Measurements from ENCODE around the gene IL17RB. TPM values are rescaled to one million over a fixed set of nuclear protein-coding genes. Genes with fewer than 3 reads are reported as not detected.

IL17RB gene
- total and polyA plus RNA-seq, 4 donors, result 0.88 to 7.4 (median 4.4) TPM

DNA sequence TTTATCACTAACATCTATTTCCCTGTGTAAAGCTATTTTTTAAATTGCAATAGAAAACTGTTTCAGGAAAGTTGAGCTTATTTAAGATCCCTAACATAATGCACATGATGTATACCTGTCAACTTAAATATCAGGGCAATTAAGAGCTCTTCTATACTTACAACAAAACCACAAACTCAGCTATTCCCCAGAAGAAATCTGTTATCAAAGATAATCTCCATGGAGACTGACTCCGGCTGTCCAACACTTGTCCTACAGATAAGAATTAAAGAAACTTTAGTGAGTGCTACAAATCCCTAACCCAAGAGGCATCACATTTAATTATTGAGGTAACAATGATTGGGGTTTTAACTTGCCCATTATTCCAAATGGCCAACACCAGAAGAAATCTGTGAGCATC lies 41.9 kb downstream of the IL17RB start:
- Histone ChIP-seq H3K4me3 (no peak overlapping the region), H3K9me3 (ENCODE audit: control insufficient read depth in 4 of 4, insufficient read depth in 3 of 4, low read length in 3 of 4) (no peaks in the 10 kb centered on the region), H3K27me3 (ENCODE audit: control insufficient read depth in 3 of 3, insufficient read depth in 3 of 3, low read length in 2 of 3) (peaks cover 0 to 4% (median 0%) of the 10 kb centered on the region in 3 donors), H3K27ac (ENCODE audit: low read depth in 1 of 2, low read length in 1 of 2) (no peak overlapping the region), H3K4me1 (ENCODE audit: control insufficient read depth in 5 of 5, insufficient read depth in 5 of 5, low read length in 5 of 5) (peaks cover 0 to 18% (median 4%) of the 10 kb centered on the region in 5 donors), H3K36me3 (ENCODE audit: control insufficient read depth in 4 of 4, insufficient read depth in 4 of 4, low read length in 4 of 4) (peaks cover 11 to 25% (median 18%) of the 10 kb centered on the region in 4 donors), H3K9ac (ENCODE audit: insufficient read depth in 1 of 2, low read length in 2 of 2) (no peak overlapping the region)
- ATAC-seq (ENCODE audit: insufficient read depth, low FRiP score) (no peak), DNase-seq (no peak)
- TF ChIP-seq, protein P1, sequence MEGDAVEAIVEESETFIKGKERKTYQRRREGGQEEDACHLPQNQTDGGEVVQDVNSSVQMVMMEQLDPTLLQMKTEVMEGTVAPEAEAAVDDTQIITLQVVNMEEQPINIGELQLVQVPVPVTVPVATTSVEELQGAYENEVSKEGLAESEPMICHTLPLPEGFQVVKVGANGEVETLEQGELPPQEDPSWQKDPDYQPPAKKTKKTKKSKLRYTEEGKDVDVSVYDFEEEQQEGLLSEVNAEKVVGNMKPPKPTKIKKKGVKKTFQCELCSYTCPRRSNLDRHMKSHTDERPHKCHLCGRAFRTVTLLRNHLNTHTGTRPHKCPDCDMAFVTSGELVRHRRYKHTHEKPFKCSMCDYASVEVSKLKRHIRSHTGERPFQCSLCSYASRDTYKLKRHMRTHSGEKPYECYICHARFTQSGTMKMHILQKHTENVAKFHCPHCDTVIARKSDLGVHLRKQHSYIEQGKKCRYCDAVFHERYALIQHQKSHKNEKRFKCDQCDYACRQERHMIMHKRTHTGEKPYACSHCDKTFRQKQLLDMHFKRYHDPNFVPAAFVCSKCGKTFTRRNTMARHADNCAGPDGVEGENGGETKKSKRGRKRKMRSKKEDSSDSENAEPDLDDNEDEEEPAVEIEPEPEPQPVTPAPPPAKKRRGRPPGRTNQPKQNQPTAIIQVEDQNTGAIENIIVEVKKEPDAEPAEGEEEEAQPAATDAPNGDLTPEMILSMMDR (IDR thresholded peaks at IDR 0.05; ENCODE audit: control extremely low read depth, extremely low read depth), result no peak
- 70% methylated on average over 1 of the region's 1 CpG for WGBS, 2 donors

DNA sequence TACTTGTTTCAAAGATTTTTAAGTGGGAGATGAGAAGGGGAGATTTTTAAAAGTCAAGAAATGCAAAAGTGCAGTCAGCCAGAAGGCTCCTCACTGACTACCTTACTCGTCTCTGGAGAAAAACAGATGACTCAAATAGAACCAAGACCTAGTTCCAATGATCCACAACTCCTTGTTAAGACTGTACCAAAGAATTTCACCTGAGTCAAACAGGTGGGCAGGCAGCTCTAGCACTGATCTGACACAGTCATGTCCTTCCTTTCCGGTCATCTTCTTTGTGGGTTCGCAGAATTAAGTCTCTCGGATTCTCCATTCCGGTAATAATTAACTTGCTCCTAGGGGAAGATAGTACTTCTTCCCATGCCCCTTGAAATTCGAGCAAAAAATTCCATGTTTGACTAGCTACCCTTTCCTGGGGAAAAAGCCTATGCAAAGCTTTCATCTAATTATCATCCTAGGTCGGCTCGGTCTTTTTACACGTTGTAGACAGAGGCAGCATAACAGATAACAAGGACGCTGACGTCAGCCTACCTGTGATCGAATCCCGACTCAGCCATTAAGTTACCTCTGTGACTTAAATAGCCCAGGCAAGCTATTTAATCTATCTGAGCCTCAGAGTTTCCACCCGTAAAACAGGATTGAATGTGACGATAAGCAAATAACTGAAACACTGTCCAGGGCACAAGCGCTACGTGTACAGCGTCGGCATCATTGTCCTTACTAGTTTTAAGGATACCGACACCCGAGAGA lies 44.5 kb downstream of the IL17RB start:
- Histone ChIP-seq H3K4me3 (peak overlapping the region; percentile 99), H3K9me3 (ENCODE audit: control insufficient read depth in 4 of 4, insufficient read depth in 3 of 4, low read length in 3 of 4) (no peaks in the 10 kb centered on the region), H3K27me3 (ENCODE audit: control insufficient read depth in 3 of 3, insufficient read depth in 3 of 3, low read length in 2 of 3) (peaks cover 0 to 17% (median 16%) of the 10 kb centered on the region in 3 donors), H3K4me1 (ENCODE audit: control insufficient read depth in 5 of 5, insufficient read depth in 5 of 5, low read length in 5 of 5) (peaks cover 0 to 18% (median 4%) of the 10 kb centered on the region in 5 donors), H3K9ac (ENCODE audit: insufficient read depth in 1 of 2, low read length in 2 of 2) (peak overlapping the region; percentile 97 to 98), H3K27ac (ENCODE audit: low read depth in 1 of 2, low read length in 1 of 2) (peak overlapping the region; percentile 95 to 99), H3K36me3 (ENCODE audit: control insufficient read depth in 4 of 4, insufficient read depth in 4 of 4, low read length in 4 of 4) (peaks cover 3 to 14% (median 7%) of the 10 kb centered on the region in 4 donors)
- TF ChIP-seq, protein P1 (IDR thresholded peaks at IDR 0.05; ENCODE audit: control extremely low read depth, extremely low read depth), result no peak
- ATAC-seq (ENCODE audit: insufficient read depth, low FRiP score) (no peak), DNase-seq (peak in 1 of 3 donors; percentile 42)
- whole genome bisulfite sequencing, 2 donors, result 4 to 10% methylated on average over 21 of the region's 21 CpGs

GRCh38 chr3:53891497-53892285 lies 45.3 kb downstream of the IL17RB start, which contains the start of gene SELENOK:
SELENOK (minus strand) TSS chr3:53891859.
- H3K27me3 ChIP-seq (ENCODE audit: control insufficient read depth in 3 of 3, insufficient read depth in 3 of 3, low read length in 2 of 3), result peaks cover 0 to 21% (median 17%) of the 10 kb centered on the region in 3 donors

More at GRCh38 chr3:53891497-53892285, 45.3 kb downstream of the IL17RB start, which contains the start of gene SELENOK:
- ATAC-seq (ENCODE audit: insufficient read depth, low FRiP score) (peak; percentile 98), DNase-seq (peak; percentile 99 to 100 (median 100))
- peaks cover 0 to 18% (median 4%) of the 10 kb centered on the region in 5 donors for H3K4me1 ChIP-seq (ENCODE audit: control insufficient read depth in 5 of 5, insufficient read depth in 5 of 5, low read length in 5 of 5)
- WGBS, 2 donors, result 1% methylated on average over 73 of the region's 73 CpGs
- H3K36me3 ChIP-seq (ENCODE audit: control insufficient read depth in 4 of 4, insufficient read depth in 4 of 4, low read length in 4 of 4), result peaks cover 0 to 12% (median 6%) of the 10 kb centered on the region in 4 donors
- no peaks in the 10 kb centered on the region for H3K9me3 ChIP-seq (ENCODE audit: control insufficient read depth in 4 of 4, insufficient read depth in 3 of 4, low read length in 3 of 4)
- H3K4me3 ChIP-seq, result peak within 1 kb of the TSS; percentile 99
- peak within 1 kb of the TSS; percentile 97 to 98 for H3K9ac ChIP-seq (ENCODE audit: insufficient read depth in 1 of 2, low read length in 2 of 2)
- H3K27ac ChIP-seq (ENCODE audit: low read depth in 1 of 2, low read length in 1 of 2), result peak within 1 kb of the TSS; percentile 95 to 99
- TF ChIP-seq, protein P1 (IDR thresholded peaks at IDR 0.05; ENCODE audit: control extremely low read depth, extremely low read depth), result no peak
